Stimulated activated CD4-positive, alpha-beta T cell treated with anti-CD3 and anti-CD28 coated beads, Interleukin-1b, Interleukin-23, amount 100 ng/mL, for 48 hours (primary cell): ENCODE results near the gene SENP8.
"Not testable (repeated sequence)": the region's sequence is repeated elsewhere in the genome, so short reads cannot be mapped to it uniquely, and the experiment has no call there.

Experiments used
- DNase-seq: peaks from one replicate; pipeline ENCODE4 v3.0.0-alpha.2; 2020

Gene SENP8

GRCh38 chr15:72155635-72156616 lies 37.7 kb downstream of the SENP8 start:
- DNase-seq: peak; percentile 80

- DNase-seq: no peak
These were observed 38.7 kb downstream of the SENP8 start for GRCh38 chr15:72156928-72157327.

GRCh38 chr15:72160696-72161245 lies 42.6 kb downstream of the SENP8 start:
- DNase-seq: no peak

GRCh38 chr15:72161361-72162132 lies 43.3 kb downstream of the SENP8 start:
- DNase-seq: no peak

- DNase-seq: no peak
These were observed 44.4 kb downstream of the SENP8 start for GRCh38 chr15:72162569-72162968.

GRCh38 chr15:72163719-72164118 lies 45.5 kb downstream of the SENP8 start:
- no peak for DNase-seq

- no peak for DNase-seq
These were observed 48.7 kb downstream of the SENP8 start for GRCh38 chr15:72166716-72167417.

- DNase-seq: no peak
These were observed 49.2 kb downstream of the SENP8 start for GRCh38 chr15:72167445-72167844.

GRCh38 chr15:72168131-72168807 lies 50.1 kb downstream of the SENP8 start:
- DNase-seq: no peak

GRCh38 chr15:72168808-72169190 lies 50.6 kb downstream of the SENP8 start:
- no peak for DNase-seq

- DNase-seq: no peak
These were observed 51.2 kb downstream of the SENP8 start for GRCh38 chr15:72169236-72169920.

- DNase-seq: no peak
These were observed 51.9 kb downstream of the SENP8 start for GRCh38 chr15:72169921-72170611.

- no peak for DNase-seq
These were observed 52.5 kb downstream of the SENP8 start for GRCh38 chr15:72170691-72171090.

- DNase-seq: not testable (repeated sequence)
These were observed 53.8 kb downstream of the SENP8 start for GRCh38 chr15:72171978-72172377.

GRCh38 chr15:72172796-72173195 lies 54.6 kb downstream of the SENP8 start:
- DNase-seq: no peak

- DNase-seq: no peak
These were observed 55.2 kb downstream of the SENP8 start for GRCh38 chr15:72173401-72173800.

- no peak for DNase-seq
These were observed 55.8 kb downstream of the SENP8 start for GRCh38 chr15:72173864-72174550.

- DNase-seq: no peak
These were observed 56.5 kb downstream of the SENP8 start for GRCh38 chr15:72174551-72175165.

GRCh38 chr15:72175186-72176044 lies 57.2 kb downstream of the SENP8 start:
- no peak for DNase-seq
